HCT116 (cell line): Measurements from ENCODE around the gene LSP1. TPM values are rescaled to one million over a fixed set of nuclear protein-coding genes. Genes with fewer than 3 reads are reported as not detected.

Source experiments
- ATAC-seq: fragments of 200-7000 bp; cut with Tn5 transposase; 2 replicates; pipeline ENCODE4 v1.9.1; 2020; ENCODE audit warnings: mild to moderate bottlenecking, moderate library complexity
- BruUV-seq: library from RNA; stranded (reverse); fragments of 400-500 nt; replicated peaks from 2 replicates; lab custom pipeline; 2021; lab: Mats Ljungman, UMichigan
- CTCF ChIA-PET: fragments of 300-600 bp; sonication (Branson Sonifier 250); formaldehyde crosslinking; loops from one replicate; lab custom pipeline; 2021; ENCODE audit warnings: antibody characterized with exemption; lab: Charles Lee
- POLR2A ChIA-PET: fragments of 300-600, 350-600 bp; sonication (Branson Sonifier 250); formaldehyde crosslinking; loops from one replicate; lab custom pipeline; 2021; ENCODE audit warnings: antibody characterized with exemption; lab: Charles Lee
- RAD21 ChIA-PET, 2 experiments: fragments of 300-600 bp; sonication (Branson Sonifier 250); formaldehyde crosslinking; loops; one replicate each; lab custom pipeline; 2023; ENCODE audit warnings: low total read pairs in 2 of 2; ENCODE audit not compliant: uncharacterized antibody in 2 of 2, unreplicated experiment in 2 of 2, low non-redundant PET in 1 of 2; lab: Charles Lee
- DNase-seq: peaks from one replicate; pipeline ENCODE4 v3.0.0-alpha.2; 2010; ENCODE audit warnings: low read depth, low spot score
- H2AFZ ChIP-seq: fragments of 200-600 bp; shearing (Covaris generic), sonication (generic); 2 replicates; pipeline ENCODE4 v1.6.1; 2017; ENCODE audit warnings: low read depth, mixed run types, mixed read lengths, antibody characterized with exemption, low read length; ENCODE audit not compliant: poor library complexity, severe bottlenecking
- H3K27ac ChIP-seq: 2 replicates; pipeline ENCODE4 v1.5.1; 2012; ENCODE audit warnings: low read depth, low read length
- H3K27me3 ChIP-seq: fragments of 200-600 bp; sonication (generic); 2 replicates; pipeline ENCODE4 v1.6.1; 2016; ENCODE audit warnings: mixed run types, low read length, mixed read lengths; ENCODE audit not compliant: insufficient read depth
- H3K36me3 ChIP-seq, 2 experiments: fragments of 200-500 bp in 1 of 2; fragments of 200-600 bp in 1 of 2; sonication (Bioruptor generic) in 1 of 2; sonication (generic) in 1 of 2; 2 replicates each; pipeline versions ENCODE4 v1.5.1 to v1.6.1; 2014 to 2016; ENCODE audit warnings: low read length in 2 of 2, inconsistent platforms in 1 of 2, mixed read lengths in 1 of 2, mixed run types in 1 of 2; ENCODE audit not compliant: insufficient read depth in 2 of 2, control insufficient read depth in 1 of 2
- H3K4me1 ChIP-seq, 2 experiments: fragments of 200-600 bp in 1 of 2; sonication (generic) in 1 of 2; 2 replicates each; pipeline versions ENCODE4 v1.5.1 to v1.6.1; 2012 to 2017; ENCODE audit warnings: low read length in 2 of 2, inconsistent platforms in 1 of 2, mild to moderate bottlenecking in 1 of 2, mixed read lengths in 1 of 2, mixed run types in 1 of 2, moderate library complexity in 1 of 2; ENCODE audit not compliant: insufficient read depth in 2 of 2, control insufficient read depth in 1 of 2
- H3K4me2 ChIP-seq: fragments of 200-600 bp; sonication (generic); 2 replicates; pipeline ENCODE4 v1.6.1; 2017; ENCODE audit warnings: mixed run types, low read length, mixed read lengths
- H3K4me3 ChIP-seq, 2 experiments: fragments of 200-600 bp in 1 of 2; sonication (generic) in 1 of 2; replicated peaks in 1 of 2; 2 replicates each; pipeline ENCODE4 v1.5.1; 2011 to 2016; ENCODE audit warnings: low read length in 2 of 2, control low read depth in 1 of 2, low read depth in 1 of 2, mild to moderate bottlenecking in 1 of 2, mixed read lengths in 1 of 2, mixed run types in 1 of 2
- H3K79me2 ChIP-seq: fragments of 200-600 bp; sonication (generic); 2 replicates; pipeline ENCODE4 v1.6.1; 2017; ENCODE audit warnings: mild to moderate bottlenecking, mixed run types, low read length, moderate library complexity, mixed read lengths; ENCODE audit not compliant: insufficient read depth
- H3K9ac ChIP-seq: fragments of 200-600 bp; sonication (generic); 2 replicates; pipeline ENCODE4 v1.6.1; 2016; ENCODE audit warnings: low read length, mixed read lengths
- H3K9me2 ChIP-seq: fragments of 200-600 bp; sonication (generic), shearing (Covaris generic); 2 replicates; pipeline ENCODE4 v1.6.1; 2017; ENCODE audit warnings: mixed run types, mild to moderate bottlenecking, moderate library complexity; ENCODE audit not compliant: insufficient read depth
- H3K9me3 ChIP-seq, 2 experiments: fragments of 200-500 bp in 1 of 2; fragments of 200-600 bp in 1 of 2; sonication (Bioruptor generic) in 1 of 2; sonication (generic) in 1 of 2; 2 replicates each; pipeline ENCODE4 v1.6.1; 2014 to 2017; ENCODE audit warnings: low read length in 2 of 2, mixed read lengths in 2 of 2, inconsistent platforms in 1 of 2, low read depth in 1 of 2, mild to moderate bottlenecking in 1 of 2, mixed run types in 1 of 2, moderate library complexity in 1 of 2; ENCODE audit not compliant: control insufficient read depth in 1 of 2, insufficient read depth in 1 of 2
- H4K20me1 ChIP-seq: fragments of 200-600 bp; sonication (generic), shearing (Covaris generic); 2 replicates; pipeline ENCODE4 v1.6.1; 2017; ENCODE audit warnings: mixed run types, mild to moderate bottlenecking, moderate library complexity; ENCODE audit not compliant: insufficient read depth
- CEBPB ChIP-seq: IDR thresholded peaks from 2 replicates; pipeline ENCODE4 v1.6.1; 2012; ENCODE audit warnings: low read depth
- EGR1 ChIP-seq: IDR thresholded peaks from 2 replicates; pipeline ENCODE4 v1.6.1; 2012; ENCODE audit warnings: low read depth
- ELF1 ChIP-seq: IDR thresholded peaks from 2 replicates; pipeline ENCODE4 v1.6.1; 2012; ENCODE audit warnings: low read depth, borderline replicate concordance
- EZH2 ChIP-seq: fragments of 200-600 bp; sonication (generic); IDR thresholded peaks from 2 replicates; pipeline ENCODE4 v1.6.1; 2017; ENCODE audit warnings: antibody characterized with exemption, mixed run types
- FOSL1 ChIP-seq: IDR thresholded peaks from 2 replicates; pipeline ENCODE4 v1.6.1; 2012; ENCODE audit warnings: low read depth
- JUND ChIP-seq: IDR thresholded peaks from 2 replicates; pipeline ENCODE4 v1.6.1; 2012
- MAX ChIP-seq: IDR thresholded peaks from 2 replicates; pipeline ENCODE4 v1.6.1; 2012
- POLR2A ChIP-seq: IDR thresholded peaks from 2 replicates; pipeline ENCODE4 v1.7.0; 2011; ENCODE audit warnings: borderline replicate concordance; ENCODE audit not compliant: insufficient read depth, insufficient read length; ENCODE audit errors: extremely low read depth
- POLR2AphosphoS5 ChIP-seq: IDR thresholded peaks from 2 replicates; pipeline ENCODE4 v1.6.1; 2011; ENCODE audit warnings: mild to moderate bottlenecking, low read depth, low read length, moderate library complexity
- SIN3A ChIP-seq: IDR thresholded peaks from 2 replicates; pipeline ENCODE4 v1.6.1; 2012; ENCODE audit warnings: low read depth
- SRF ChIP-seq: IDR thresholded peaks from 2 replicates; pipeline ENCODE4 v1.6.1; 2012; ENCODE audit warnings: low read depth
- YY1 ChIP-seq: IDR thresholded peaks from 2 replicates; pipeline ENCODE4 v1.6.1; 2011; ENCODE audit warnings: low read length, low read depth, moderate library complexity, mild to moderate bottlenecking; ENCODE audit not compliant: insufficient replicate concordance; ENCODE audit errors: extremely low read depth
- ZBTB33 ChIP-seq: IDR thresholded peaks from 2 replicates; pipeline ENCODE4 v1.6.1; 2011; ENCODE audit warnings: mild to moderate bottlenecking, low read length, moderate library complexity; ENCODE audit not compliant: insufficient replicate concordance; ENCODE audit errors: extremely low read depth
- ZFX ChIP-seq: fragments of 450-650 bp; IDR thresholded peaks from 2 replicates; pipeline ENCODE4 v1.6.1; 2017
- intact Hi-C: fragments of 100-400 bp; cut with micrococcal nuclease; formaldehyde crosslinking; loops from 2 replicates; pipeline ENCODE4 v1.10.0; 2022
- total RNA-seq: library from RNA; stranded (reverse); gene quantifications from one replicate; pipeline ENCODE4 v1.2.1, GENCODE V29; 2021; ENCODE audit not compliant: unreplicated experiment

LSP1 gene
- total RNA-seq, 1 experiment from 2014 or later = 1.3 TPM

GRCh38 chr11:1894759-1895158, 41.9 kb downstream of the LSP1 start (continued):
- TF ChIP-seq EZH2 (no peak), POLR2A (no peak), ZBTB33 (no peak)

- intact Hi-C loops = loop anchor here (10.0 kb wide), 1 partner anchor 48 kb away; the partner anchor contains the start of gene MRPL23
- H3K4me1 ChIP-seq = no peaks in the 10 kb centered on the region
Measured at GRCh38 chr11:1896468-1896867, 43.6 kb downstream of the LSP1 start.

GRCh38 chr11:1896923-1897322, 44.0 kb downstream of the LSP1 start:
- Histone ChIP-seq H3K9ac (no peak overlapping the region), H2AFZ (no peak overlapping the region), H3K27ac (no peak overlapping the region), H3K4me2 (no peak overlapping the region), H3K9me2 (no peaks in the 10 kb centered on the region), H3K4me1 (no peaks in the 10 kb centered on the region), H3K27me3 (peaks cover 21% of the 10 kb centered on the region), H3K79me2 (no peaks in the 10 kb centered on the region), H3K4me3 (no peak overlapping the region), H4K20me1 (no peaks in the 10 kb centered on the region), H3K36me3 (no peaks in the 10 kb centered on the region), H3K9me3 (no peaks in the 10 kb centered on the region)
- ATAC-seq (no peak), DNase-seq (no peak)
- BruUV-seq = no TSS peak
- RAD21 ChIA-PET = no interaction called here
- POLR2A ChIA-PET = no interaction called here
- CTCF ChIA-PET = no interaction called here
- intact Hi-C loops = loop anchor here (10.0 kb wide), 1 partner anchor 48 kb away; the partner anchor contains the start of gene MRPL23
- no peak for TF ChIP-seq MAX
- no peak for TF ChIP-seq FOSL1
- no peak for TF ChIP-seq YY1
- no peak for TF ChIP-seq ELF1

More at GRCh38 chr11:1896468-1896867, 43.6 kb downstream of the LSP1 start:
- H3K4me2 ChIP-seq = no peak overlapping the region
- CTCF ChIA-PET = no interaction called here
- peaks cover 21% of the 10 kb centered on the region for H3K27me3 ChIP-seq
- no TSS peak for BruUV-seq
- no peak for TF ChIP-seq JUND
- TF ChIP-seq CEBPB = no peak
- no peak for TF ChIP-seq EGR1
- TF ChIP-seq SIN3A = no peak
- TF ChIP-seq FOSL1 = no peak
- no peak for TF ChIP-seq POLR2AphosphoS5
- no peak for TF ChIP-seq ZFX
- no peak for TF ChIP-seq SRF
- no peak overlapping the region for H3K4me3 ChIP-seq
- no peaks in the 10 kb centered on the region for H3K9me3 ChIP-seq
- POLR2A ChIA-PET = no interaction called here
- no peaks in the 10 kb centered on the region for H3K79me2 ChIP-seq
- RAD21 ChIA-PET = no interaction called here
- no peak overlapping the region for H3K27ac ChIP-seq
- no peak overlapping the region for H2AFZ ChIP-seq
- H3K9ac ChIP-seq = no peak overlapping the region
- no peaks in the 10 kb centered on the region for H3K36me3 ChIP-seq
- no peaks in the 10 kb centered on the region for H4K20me1 ChIP-seq
- no peaks in the 10 kb centered on the region for H3K9me2 ChIP-seq
- DNase-seq = no peak
- no peak for ATAC-seq
